A673 (cell line): ENCODE measurements around the gene SPI1.

ENCODE experiments used
- EZH2 ChIP-seq: fragments of 200-600 bp; sonication (generic); IDR thresholded peaks from 2 replicates; pipeline ENCODE4 v1.6.1; 2017; ENCODE audit warnings: borderline replicate concordance, low read depth, mild to moderate bottlenecking, mixed read lengths, antibody characterized with exemption, low read length; ENCODE audit not compliant: poor library complexity, severe bottlenecking
- TF ChIP-seq, protein P1 (sequence below): fragments of 300-800, 200-600 bp; sonication (generic); conservative IDR thresholded peaks from 2 replicates; pipeline ENCODE4 v1.5.1; 2017; ENCODE audit warnings: low read depth, mild to moderate bottlenecking, antibody characterized with exemption, low read length, moderate library complexity, mixed read lengths

DNA sequence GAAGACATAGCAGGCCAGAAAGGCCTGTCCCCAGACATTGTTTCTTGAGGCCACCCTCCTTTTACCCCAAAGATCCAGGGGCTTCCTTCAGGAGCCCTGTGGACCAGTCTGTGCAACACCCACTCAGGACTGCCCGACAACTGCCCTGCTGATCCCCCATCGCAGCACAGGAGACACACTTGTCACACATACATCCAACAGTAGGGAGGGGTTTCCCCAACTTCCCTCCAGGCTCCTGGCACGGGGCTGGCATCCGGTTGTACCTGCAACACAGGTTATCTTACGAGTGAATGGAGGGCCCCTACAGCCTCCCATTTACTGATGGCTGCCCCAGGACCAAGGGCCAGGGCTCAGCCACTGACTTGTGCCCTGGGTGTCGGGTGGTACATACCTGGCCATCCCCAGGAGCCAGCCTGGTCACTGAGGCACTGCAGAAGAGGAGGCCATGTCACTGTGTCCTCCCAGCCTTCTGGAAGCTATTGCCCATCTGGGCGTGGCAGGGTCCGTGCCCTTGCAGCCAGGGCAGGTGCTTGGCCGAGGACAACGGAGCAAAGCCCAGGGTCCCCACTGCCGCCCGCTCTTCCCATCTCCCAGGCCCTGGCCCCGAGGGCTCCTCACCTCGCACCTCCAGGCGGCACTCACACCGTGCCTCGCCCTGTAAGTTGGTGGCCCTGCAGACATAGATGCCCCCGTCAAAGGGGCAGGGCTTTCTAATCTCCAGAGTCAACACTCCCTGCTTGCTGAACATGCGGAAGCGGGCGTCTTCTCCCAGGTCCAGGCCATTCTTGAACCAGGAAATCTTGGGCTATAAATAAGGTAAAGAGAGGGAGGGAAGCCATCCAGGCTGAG lies 46.7 kb downstream of the SPI1 start:
- TF ChIP-seq, protein P1, sequence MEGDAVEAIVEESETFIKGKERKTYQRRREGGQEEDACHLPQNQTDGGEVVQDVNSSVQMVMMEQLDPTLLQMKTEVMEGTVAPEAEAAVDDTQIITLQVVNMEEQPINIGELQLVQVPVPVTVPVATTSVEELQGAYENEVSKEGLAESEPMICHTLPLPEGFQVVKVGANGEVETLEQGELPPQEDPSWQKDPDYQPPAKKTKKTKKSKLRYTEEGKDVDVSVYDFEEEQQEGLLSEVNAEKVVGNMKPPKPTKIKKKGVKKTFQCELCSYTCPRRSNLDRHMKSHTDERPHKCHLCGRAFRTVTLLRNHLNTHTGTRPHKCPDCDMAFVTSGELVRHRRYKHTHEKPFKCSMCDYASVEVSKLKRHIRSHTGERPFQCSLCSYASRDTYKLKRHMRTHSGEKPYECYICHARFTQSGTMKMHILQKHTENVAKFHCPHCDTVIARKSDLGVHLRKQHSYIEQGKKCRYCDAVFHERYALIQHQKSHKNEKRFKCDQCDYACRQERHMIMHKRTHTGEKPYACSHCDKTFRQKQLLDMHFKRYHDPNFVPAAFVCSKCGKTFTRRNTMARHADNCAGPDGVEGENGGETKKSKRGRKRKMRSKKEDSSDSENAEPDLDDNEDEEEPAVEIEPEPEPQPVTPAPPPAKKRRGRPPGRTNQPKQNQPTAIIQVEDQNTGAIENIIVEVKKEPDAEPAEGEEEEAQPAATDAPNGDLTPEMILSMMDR: no peak
- no peak for TF ChIP-seq EZH2
